ENCODE data around the gene MAB21L4. TPM values are rescaled to one million over a fixed set of nuclear protein-coding genes. Genes with fewer than 3 reads are reported as not detected.
"Not testable (repeated sequence)": the region's sequence is repeated elsewhere in the genome, so short reads cannot be mapped to it uniquely, and the experiment has no call there.

MAB21L4 gene
- total RNA-seq, 4 donors from 2014 or later: 41.3 to 121 (median 69.1) TPM

GRCh38 chr2:240846873-240847595, 48.9 kb downstream of the MAB21L4 start:
- 77 to 83% methylated on average over 5 of the region's 5 CpGs for WGBS, 2 donors
- TF ChIP-seq POLR2A (IDR thresholded peaks at IDR 0.05): no peak
- TF ChIP-seq CTCF (IDR thresholded peaks at IDR 0.05): no peak
- intact Hi-C loops (cut with DNase I; ENCODE audit: low total_unique reads): no loop called here
- DNase-seq (ENCODE audit: low spot score in 2 of 2): no peak
- H3K4me3 ChIP-seq (ENCODE audit: low read depth, poor library complexity, severe bottlenecking): no peak overlapping the region

- intact Hi-C loops (cut with DNase I; ENCODE audit: low total_unique reads): not testable (repeated sequence)
- WGBS, 2 donors: 88 to 93% methylated on average over 2 of the region's 2 CpGs
Measured at GRCh38 chr2:240846309-240846708, 49.6 kb downstream of the MAB21L4 start.

GRCh38 chr2:240840435-240841060, 55.4 kb downstream of the MAB21L4 start:
- peak in 1 of 2 donors; percentile 23 for DNase-seq (ENCODE audit: low spot score in 2 of 2)
- intact Hi-C loops (cut with DNase I; ENCODE audit: low total_unique reads): no loop called here
- TF ChIP-seq CTCF (IDR thresholded peaks at IDR 0.05) (no peak), POLR2A (IDR thresholded peaks at IDR 0.05) (no peak)
- H3K4me3 ChIP-seq (ENCODE audit: low read depth, poor library complexity, severe bottlenecking): no peak overlapping the region
- WGBS, 2 donors: 45% methylated on average over 9 of the region's 9 CpGs

More at GRCh38 chr2:240846309-240846708, 49.6 kb downstream of the MAB21L4 start:
- not testable (repeated sequence) for DNase-seq (ENCODE audit: low spot score in 2 of 2); H3K4me3 ChIP-seq (ENCODE audit: low read depth, poor library complexity, severe bottlenecking)

GRCh38 chr2:240839152-240840143, 56.5 kb downstream of the MAB21L4 start:
- DNase-seq (ENCODE audit: low spot score in 2 of 2): peak in 1 of 2 donors; percentile 70
- no peak overlapping the region for H3K4me3 ChIP-seq (ENCODE audit: low read depth, poor library complexity, severe bottlenecking)
- WGBS, 2 donors: 86 to 88% methylated on average over 14 to 23 of the region's 28 CpGs
- intact Hi-C loops (cut with DNase I; ENCODE audit: low total_unique reads): loop anchor here (10.0 kb wide), 1 partner anchor 325 kb away; no protein-coding TSS in a partner anchor
- no peak for TF ChIP-seq CTCF (IDR thresholded peaks at IDR 0.05)
- TF ChIP-seq POLR2A (IDR thresholded peaks at IDR 0.05): no peak

- intact Hi-C loops (cut with DNase I; ENCODE audit: low total_unique reads): loop anchor here (10.0 kb wide), 1 partner anchor 323 kb away; no protein-coding TSS in a partner anchor
- DNase-seq (ENCODE audit: low spot score in 2 of 2): no peak
- TF ChIP-seq POLR2A (IDR thresholded peaks at IDR 0.05) (no peak), CTCF (IDR thresholded peaks at IDR 0.05) (no peak)
- 70 to 81% methylated on average over 3 to 4 of the region's 4 CpGs for WGBS, 2 donors
- H3K4me3 ChIP-seq (ENCODE audit: low read depth, poor library complexity, severe bottlenecking): no peak overlapping the region
Measured at GRCh38 chr2:240837621-240838020, 58.3 kb downstream of the MAB21L4 start.

Data from lower leg skin (tissue), 4 donors.